ENCODE measurements around the gene GALNT9.

Gene GALNT9

GRCh38 chr12:132166801-132167591 lies 162.4 kb downstream of the GALNT9 start:
- no peak for DNase-seq

- no peak for DNase-seq
These were observed 163.3 kb downstream of the GALNT9 start for GRCh38 chr12:132166093-132166492.

DNA sequence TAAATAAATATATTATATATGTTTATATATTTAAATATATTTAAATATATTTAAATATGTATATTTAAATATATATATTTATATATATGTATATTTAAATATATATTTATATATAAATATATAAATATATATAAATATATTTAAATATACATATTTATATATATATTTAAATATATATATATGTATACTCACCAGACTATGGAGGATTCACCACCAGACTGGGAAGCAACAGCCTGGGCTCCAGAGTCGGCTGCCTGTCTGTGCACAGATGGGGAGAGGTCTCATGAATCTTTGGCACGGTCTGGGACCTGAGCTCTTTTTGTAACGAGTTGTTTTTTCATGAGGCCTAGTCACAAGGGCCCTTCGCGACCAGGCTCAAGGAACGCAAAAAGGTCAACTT lies 163.8 kb downstream of the GALNT9 start:
- no peak for DNase-seq

DNA sequence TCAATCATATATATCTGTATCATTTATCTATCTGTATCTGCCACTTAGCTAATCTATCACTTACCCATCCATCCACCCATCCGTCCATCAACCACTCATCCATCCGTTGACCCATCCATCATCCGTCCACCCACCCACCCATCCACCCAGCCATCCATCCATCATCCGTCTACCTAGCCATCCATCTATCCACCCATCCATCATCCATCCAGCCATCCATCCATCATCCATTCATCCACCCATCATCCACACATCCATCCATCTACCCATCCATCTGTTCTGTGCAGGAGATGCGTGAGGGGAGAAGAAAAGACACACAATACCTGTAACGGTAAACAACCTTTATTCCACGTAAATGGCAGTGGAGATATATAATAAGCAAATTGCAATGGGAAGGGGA lies 165.0 kb downstream of the GALNT9 start:
- DNase-seq, result no peak

- no peak for DNase-seq
These were observed 165.5 kb downstream of the GALNT9 start for GRCh38 chr12:132163911-132164288.

- no peak for DNase-seq
These were observed 166.1 kb downstream of the GALNT9 start for GRCh38 chr12:132163041-132163910.

DNA sequence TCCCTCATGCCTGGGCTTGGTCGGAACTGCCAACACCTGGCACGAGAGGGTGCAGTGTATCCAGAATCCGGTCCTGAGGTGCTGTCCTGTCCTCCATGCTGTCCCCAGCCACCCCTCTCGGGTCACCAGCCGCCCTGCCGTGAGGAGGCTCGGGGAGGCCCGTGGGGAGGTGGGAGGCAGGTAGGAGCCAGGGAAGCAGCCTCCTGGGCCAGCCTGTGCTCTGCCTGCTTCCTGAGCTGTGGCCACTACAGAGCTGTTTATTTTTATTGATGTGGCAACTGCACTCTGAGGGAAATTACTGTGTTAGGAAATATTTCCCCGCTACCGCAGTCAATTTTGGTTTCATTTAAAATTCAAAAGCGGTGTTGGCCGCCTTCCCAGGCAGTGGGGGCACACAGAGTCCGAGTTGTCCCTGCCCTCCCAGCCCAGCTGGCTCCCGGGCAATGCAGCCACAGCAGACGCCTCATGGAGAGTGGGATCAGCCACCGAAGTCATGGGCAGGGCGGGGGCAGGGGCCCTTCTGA lies 166.8 kb downstream of the GALNT9 start:
- no peak for DNase-seq

GRCh38 chr12:132161796-132162507 lies 167.4 kb downstream of the GALNT9 start:
- no peak for DNase-seq

DNA sequence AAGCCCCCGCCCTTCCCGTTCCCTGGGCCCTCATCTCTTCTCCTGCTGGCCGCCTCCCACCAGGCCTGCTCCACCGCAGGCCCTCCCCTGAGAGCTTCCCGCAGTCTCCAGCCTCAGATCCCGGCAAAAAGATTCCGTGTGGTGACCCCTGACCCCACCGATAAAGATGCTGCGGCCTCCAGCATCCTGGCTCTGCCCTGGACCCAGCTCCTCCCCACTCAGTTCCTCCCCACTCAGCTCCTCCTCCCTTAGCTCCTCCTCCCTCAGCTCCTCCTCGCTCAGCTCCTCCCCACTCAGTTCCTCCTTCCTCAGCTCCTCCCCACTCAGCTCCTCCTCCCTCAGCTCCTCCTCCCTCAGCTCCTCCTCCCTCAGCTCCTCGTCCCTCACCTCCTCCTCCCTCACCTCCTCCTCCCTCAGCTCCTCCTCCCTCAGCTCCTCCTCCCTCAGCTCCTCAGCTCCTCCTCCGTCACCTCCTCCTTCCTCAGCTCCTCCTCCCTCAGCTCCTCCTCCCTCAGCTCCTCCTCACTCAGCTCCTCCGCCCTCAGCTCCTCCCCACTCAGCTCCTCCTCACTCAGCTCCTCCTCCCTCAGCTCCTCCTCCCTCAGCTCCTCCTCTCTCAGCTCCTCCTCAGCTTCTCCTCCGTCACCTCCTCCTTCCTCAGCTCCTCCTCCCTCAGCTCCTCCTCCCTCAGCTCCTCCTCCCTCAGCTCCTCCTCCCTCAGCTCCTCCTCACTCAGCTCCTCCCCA lies 168.2 kb downstream of the GALNT9 start:
- DNase-seq, result no peak

- DNase-seq, result no peak
These were observed 168.8 kb downstream of the GALNT9 start for GRCh38 chr12:132160601-132161035.

DNA sequence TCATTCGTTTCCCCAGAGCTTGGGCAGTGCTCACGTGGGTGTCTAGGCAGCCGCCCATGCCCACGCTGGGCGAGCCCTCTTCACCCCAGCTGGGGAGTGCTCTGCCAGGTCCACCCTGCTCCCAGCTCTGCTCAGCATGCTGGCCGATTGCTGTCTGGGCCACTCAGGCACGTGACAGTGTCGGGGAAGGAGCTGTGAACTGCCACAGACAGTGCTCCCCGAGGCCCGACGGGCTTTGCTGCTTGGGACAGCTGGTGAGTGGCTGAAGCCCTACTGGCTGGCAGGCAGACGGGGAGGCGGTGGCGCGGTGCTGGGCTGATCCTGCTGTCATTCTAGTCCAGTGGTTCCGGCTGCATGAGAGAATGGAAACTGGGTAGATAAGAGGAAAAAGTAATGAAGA lies 169.4 kb downstream of the GALNT9 start:
- DNase-seq, result no peak

GRCh38 chr12:132159555-132160003 lies 169.8 kb downstream of the GALNT9 start:
- no peak for DNase-seq

- DNase-seq, result no peak
These were observed 170.5 kb downstream of the GALNT9 start for GRCh38 chr12:132158677-132159554.

DNA sequence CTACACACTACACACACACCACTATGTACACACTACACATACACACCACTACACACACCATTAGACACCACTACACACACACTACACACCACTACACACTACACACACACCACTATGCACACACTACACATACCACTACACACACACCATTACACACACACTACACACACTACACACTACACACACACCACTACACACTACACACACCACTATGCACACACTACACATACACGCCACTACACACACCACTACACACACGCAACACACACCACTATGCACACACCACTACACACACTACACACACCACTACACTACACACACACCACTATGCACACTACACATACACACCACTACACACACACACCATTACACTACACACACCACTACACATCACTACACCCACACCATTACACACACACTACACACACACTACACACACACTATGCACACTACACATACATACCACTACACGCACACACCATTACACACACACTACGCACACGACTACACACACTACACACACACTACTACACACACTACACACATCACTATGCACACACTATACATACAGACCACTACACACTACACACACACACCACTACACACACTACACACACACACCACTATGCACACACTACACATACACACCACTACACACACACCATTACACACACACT lies 171.5 kb downstream of the GALNT9 start:
- DNase-seq, result no peak

DNA sequence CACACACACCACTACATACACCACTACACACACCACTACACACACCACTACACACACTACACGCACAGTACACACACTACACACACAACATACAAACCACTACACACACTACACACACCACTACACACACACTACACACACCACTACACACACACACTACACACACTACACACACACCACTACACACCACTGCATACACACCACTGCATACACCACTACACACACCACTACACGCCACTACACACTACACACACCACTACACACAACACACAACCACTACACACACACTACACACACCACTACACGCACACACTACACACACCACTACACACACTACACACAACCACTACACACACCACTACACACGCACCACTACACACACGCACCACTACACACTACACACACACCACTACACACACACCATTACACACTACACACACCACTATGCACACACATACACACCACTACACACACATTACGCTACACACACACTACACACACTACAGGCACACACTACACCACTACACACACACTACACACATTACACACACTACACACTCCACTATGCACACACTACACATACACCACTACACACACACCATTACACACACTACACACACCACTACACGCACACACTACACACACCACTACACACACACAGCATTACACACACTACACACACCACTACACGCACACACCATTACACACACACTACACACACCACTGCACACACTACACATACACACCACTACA lies 172.6 kb downstream of the GALNT9 start:
- DNase-seq, result no peak

GRCh38 chr12:132155771-132156572 lies 173.4 kb downstream of the GALNT9 start:
- no peak for DNase-seq

- DNase-seq, result no peak
These were observed 174.2 kb downstream of the GALNT9 start for GRCh38 chr12:132154941-132155770.

GRCh38 chr12:132154341-132154761 lies 175.0 kb downstream of the GALNT9 start:
- no peak for DNase-seq
